Stimulated activated naive B cell treated with anti-CD40 and anti-IgM and Interleukin-4, amounts not matched to agents 10 μg/mL and 1 μg/mL and 100 μg/mL, for 72 hours (primary cell): ENCODE data around the gene FUT7.

ENCODE experiments used
- ATAC-seq, 2 donors: fragments of 150-1000 bp; cut with Tn5 transposase; replicated peaks; 2 replicates each; pipeline ENCODE4 v1.10.0; 2021; ENCODE audit warnings: moderate library complexity in 1 of 2
- DNase-seq: peaks from one replicate; pipeline ENCODE4 v3.0.0; 2021
- H3K27ac Mint-ChIP-seq: one replicate; pipeline ENCODE4 v1.8.0; 2022; ENCODE audit warnings: mild to moderate bottlenecking, mixed read lengths
- H3K27me3 Mint-ChIP-seq, 2 donors: one replicate each; pipeline ENCODE4 v1.8.0; 2022; ENCODE audit warnings: mixed read lengths in 2 of 2
- H3K36me3 Mint-ChIP-seq, 2 donors: one replicate each; pipeline ENCODE4 v1.8.0; 2022; ENCODE audit warnings: mixed read lengths in 2 of 2, mild to moderate bottlenecking in 1 of 2
- H3K4me1 Mint-ChIP-seq, 2 donors: one replicate each; pipeline ENCODE4 v1.8.0; 2022; ENCODE audit warnings: mixed read lengths in 2 of 2, mild to moderate bottlenecking in 1 of 2
- H3K4me3 Mint-ChIP-seq, 2 donors: one replicate each; pipeline ENCODE4 v1.8.0; 2022; ENCODE audit warnings: mild to moderate bottlenecking in 2 of 2, mixed read lengths in 2 of 2, moderate library complexity in 1 of 2
- H3K9me3 Mint-ChIP-seq, 2 donors: one replicate each; pipeline ENCODE4 v1.8.0; 2022; ENCODE audit warnings: mixed read lengths in 2 of 2, mild to moderate bottlenecking in 1 of 2

FUT7 gene

DNA sequence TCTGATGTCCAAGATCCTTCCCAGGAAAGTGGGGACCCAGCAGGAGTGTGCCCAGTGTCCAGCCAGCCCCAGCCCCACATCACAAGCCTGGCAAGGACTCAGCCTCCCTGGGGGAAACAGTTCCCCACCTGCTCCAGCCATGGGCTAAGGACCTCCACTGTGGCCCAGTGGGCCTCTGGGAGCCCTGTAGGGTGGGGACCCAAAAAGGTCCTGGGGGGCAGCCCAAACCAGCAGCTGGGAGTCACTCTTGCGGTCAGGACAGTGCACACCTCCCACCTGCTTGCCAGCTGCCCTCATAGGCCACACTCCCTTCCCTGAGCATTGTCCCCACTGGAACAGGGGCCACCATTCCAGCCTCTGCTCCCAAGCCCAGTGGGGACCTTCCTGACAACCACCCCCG lies 5.5 kb downstream of the FUT7 start:
- Mint-ChIP-seq H3K27ac (no peak overlapping the region), H3K4me1 (peaks cover 28 to 30% of the 10 kb centered on the region in 2 donors), H3K27me3 (no peaks in the 10 kb centered on the region), H3K4me3 (no peak overlapping the region), H3K9me3 (peaks cover 0 to 2% of the 10 kb centered on the region in 2 donors), H3K36me3 (peaks cover 0 to 6% of the 10 kb centered on the region in 2 donors)
- DNase-seq, result no peak
- ATAC-seq, result no peak

GRCh38 chr9:137025517-137025966 lies 6.3 kb downstream of the FUT7 start:
- DNase-seq (no peak), ATAC-seq (no peak)
- Mint-ChIP-seq H3K36me3 (peaks cover 0 to 4% of the 10 kb centered on the region in 2 donors), H3K9me3 (peaks cover 0 to 2% of the 10 kb centered on the region in 2 donors), H3K27ac (no peak overlapping the region), H3K4me1 (peaks cover 22 to 24% of the 10 kb centered on the region in 2 donors), H3K4me3 (no peak overlapping the region), H3K27me3 (no peaks in the 10 kb centered on the region)

DNA sequence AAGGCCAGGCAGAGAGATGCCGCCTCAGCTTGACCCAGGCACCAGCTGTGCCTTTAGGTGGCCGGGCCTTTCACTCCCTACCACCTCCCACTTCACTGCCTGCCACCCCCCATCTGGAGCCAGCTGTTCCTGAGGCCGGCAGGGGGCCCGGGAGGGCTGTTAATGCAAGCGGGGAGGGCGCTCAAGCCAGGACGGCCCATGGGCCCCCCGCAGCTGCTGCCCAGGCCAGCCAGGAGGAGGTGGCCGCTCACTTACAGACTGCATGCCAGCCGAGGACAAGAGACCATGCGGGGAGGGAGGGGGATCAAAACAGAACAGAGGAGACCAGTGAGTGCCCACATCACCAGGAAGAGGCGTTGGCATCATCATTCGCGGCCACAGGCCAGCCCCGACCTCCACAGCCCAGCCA lies 8.3 kb downstream of the FUT7 start:
- no peak for DNase-seq
- Mint-ChIP-seq H3K27ac (no peak overlapping the region), H3K4me1 (peaks cover 2 to 10% of the 10 kb centered on the region in 2 donors), H3K4me3 (no peak overlapping the region), H3K36me3 (peaks cover 0 to 4% of the 10 kb centered on the region in 2 donors), H3K27me3 (no peaks in the 10 kb centered on the region), H3K9me3 (peaks cover 0 to 2% of the 10 kb centered on the region in 2 donors)
- no peak for ATAC-seq

DNA sequence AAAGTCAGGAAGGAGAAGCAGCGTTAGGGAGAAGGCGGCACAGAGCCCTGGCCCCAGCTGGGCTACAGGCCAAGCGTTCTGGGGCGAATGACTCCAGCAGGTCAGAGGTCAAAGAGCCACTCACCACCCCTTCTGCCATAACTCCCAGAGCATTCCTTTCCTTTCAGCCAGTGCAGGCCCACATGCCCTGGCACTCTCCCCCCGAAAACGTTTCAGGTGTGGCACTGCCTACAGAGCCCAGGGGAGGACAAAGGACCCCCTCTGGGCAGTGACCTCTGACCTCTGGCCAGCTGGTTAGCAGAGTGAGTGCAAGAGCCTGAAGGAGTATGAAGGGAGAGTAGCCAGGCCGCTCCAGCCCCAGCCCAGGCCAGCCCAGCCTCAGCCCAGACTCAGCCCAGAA lies 8.7 kb downstream of the FUT7 start:
- Mint-ChIP-seq H3K9me3 (peaks cover 0 to 2% of the 10 kb centered on the region in 2 donors), H3K27me3 (no peaks in the 10 kb centered on the region), H3K36me3 (peaks cover 0 to 4% of the 10 kb centered on the region in 2 donors), H3K4me1 (peaks cover 0 to 10% of the 10 kb centered on the region in 2 donors), H3K27ac (peak overlapping the region; percentile 2), H3K4me3 (no peak overlapping the region)
- ATAC-seq (no peak), DNase-seq (no peak)

DNA sequence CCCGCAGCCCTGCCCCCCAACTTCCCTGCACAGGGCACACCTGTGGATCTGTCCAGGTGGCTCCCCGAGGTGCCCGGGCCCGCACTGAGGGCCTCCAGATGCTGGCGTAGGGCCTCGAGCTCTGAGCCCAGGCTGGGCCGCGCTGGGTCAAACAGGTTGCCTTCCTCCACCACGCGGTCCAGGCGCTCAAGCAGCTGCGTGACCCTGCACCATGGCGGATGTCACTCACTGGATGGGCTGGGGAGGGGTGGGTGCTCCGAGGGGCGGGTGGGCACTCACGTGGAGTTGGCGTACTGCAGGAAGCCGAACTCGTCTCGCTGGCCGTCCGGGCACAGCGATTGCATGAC lies 9.3 kb downstream of the FUT7 start:
- peaks cover 0 to 4% of the 10 kb centered on the region in 2 donors for H3K36me3 Mint-ChIP-seq

GRCh38 chr9:137021979-137022661 lies 9.8 kb downstream of the FUT7 start:
- H3K27me3 Mint-ChIP-seq, result no peaks in the 10 kb centered on the region
- H3K36me3 Mint-ChIP-seq, result peaks cover 2 to 4% of the 10 kb centered on the region in 2 donors
- no peak for DNase-seq
- no peak overlapping the region for H3K27ac Mint-ChIP-seq
- no peak overlapping the region for H3K4me3 Mint-ChIP-seq
- H3K4me1 Mint-ChIP-seq, result peaks cover 0 to 7% of the 10 kb centered on the region in 2 donors
- ATAC-seq, result peak; percentile 67
- peaks cover 0 to 2% of the 10 kb centered on the region in 2 donors for H3K9me3 Mint-ChIP-seq

More for the DNA sequence above, 9.3 kb downstream of the FUT7 start:
- Mint-ChIP-seq H3K27me3 (no peaks in the 10 kb centered on the region), H3K9me3 (peaks cover 0 to 2% of the 10 kb centered on the region in 2 donors), H3K27ac (no peak overlapping the region), H3K4me3 (no peak overlapping the region), H3K4me1 (peaks cover 0 to 10% of the 10 kb centered on the region in 2 donors)
- DNase-seq (no peak), ATAC-seq (no peak)

- DNase-seq, result no peak
- Mint-ChIP-seq H3K9me3 (peaks cover 0 to 2% of the 10 kb centered on the region in 2 donors), H3K4me3 (no peak overlapping the region), H3K4me1 (peaks cover 0 to 3% of the 10 kb centered on the region in 2 donors), H3K27ac (no peak overlapping the region), H3K36me3 (peaks cover 6 to 8% of the 10 kb centered on the region in 2 donors), H3K27me3 (no peaks in the 10 kb centered on the region)
- ATAC-seq, result no peak
Observed at GRCh38 chr9:137021568-137021978, 10.3 kb downstream of the FUT7 start.

DNA sequence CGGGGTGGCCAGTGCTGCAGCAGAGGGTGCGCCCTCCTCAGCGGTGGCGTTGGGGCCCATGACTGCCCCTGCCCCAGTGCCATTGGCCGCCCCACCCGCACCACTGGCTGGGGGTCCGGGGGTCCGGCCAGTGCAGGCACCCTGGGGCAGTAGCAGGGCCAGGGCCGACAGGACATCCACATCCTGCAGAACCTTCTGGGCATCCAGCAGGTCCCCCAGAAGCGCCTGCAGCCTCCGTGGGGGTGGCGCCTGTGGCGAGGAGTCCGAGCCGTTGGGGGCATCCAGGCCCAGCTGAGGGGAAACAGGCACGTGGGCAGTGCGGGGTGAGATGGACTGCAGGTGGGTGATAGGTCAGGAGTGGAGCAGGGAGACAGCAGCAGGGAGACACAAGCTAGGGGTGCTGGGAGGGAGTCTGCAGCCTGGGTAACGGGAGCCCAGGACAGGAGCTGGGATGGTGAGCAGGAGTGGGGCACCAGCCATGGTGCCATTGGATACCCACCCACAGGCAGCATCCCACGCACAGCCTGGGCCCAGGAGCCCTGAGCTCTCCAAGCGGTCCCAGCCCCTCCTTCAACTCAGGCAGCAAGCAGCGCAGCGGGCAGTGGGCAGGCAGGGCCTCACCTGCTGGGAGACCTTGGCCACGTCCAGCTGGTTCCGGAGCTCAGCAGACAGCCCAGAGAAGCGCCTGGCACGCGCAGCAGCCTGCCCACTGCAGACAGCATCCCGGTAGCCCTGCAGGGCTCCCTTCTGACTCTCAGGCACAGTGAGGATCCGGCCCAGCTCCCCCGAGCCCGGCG lies 10.9 kb downstream of the FUT7 start:
- Mint-ChIP-seq H3K27me3 (no peaks in the 10 kb centered on the region), H3K27ac (no peak overlapping the region), H3K9me3 (peaks cover 0 to 2% of the 10 kb centered on the region in 2 donors), H3K36me3 (peaks cover 6 to 8% of the 10 kb centered on the region in 2 donors), H3K4me3 (no peak overlapping the region), H3K4me1 (peaks cover 0 to 3% of the 10 kb centered on the region in 2 donors)
- DNase-seq, result no peak
- no peak for ATAC-seq

DNA sequence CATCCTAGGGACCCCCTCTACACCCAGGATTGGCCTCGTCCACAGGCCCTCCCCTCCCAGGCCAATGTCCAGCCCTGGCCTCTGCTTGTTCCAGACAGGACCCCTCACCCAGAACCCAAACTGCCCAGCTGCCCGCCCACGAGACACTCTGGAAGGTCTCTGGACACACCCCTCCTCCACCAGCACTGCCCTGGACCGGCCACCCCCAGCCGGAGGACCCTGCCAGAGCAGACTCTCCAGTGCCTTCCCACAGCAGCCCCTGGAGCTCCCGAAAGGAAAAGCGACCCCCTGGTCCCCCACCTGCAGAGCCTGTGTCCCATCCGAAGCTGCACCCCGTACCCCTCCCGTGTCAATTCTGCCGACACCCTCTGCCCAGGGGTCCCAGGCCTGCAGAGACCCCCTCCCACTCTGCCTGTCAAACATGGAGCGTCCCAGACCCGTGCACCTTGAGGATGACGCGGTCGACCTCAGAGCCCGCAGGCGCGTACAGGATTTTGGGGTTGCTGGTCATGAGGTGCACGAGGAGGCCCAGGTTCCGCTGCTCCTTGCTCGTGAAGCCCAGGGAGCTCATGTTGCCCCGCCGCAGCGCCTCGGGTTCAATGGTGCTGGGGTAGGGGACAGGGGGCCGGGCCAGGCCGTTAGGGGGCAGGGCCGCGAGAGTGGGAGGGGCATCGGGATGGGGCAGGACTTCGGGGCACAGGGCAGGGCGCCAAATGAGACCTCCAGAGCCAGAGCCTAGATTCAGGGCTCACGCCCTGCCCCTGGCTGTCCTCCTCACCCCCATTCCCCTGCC lies 11.8 kb downstream of the FUT7 start:
- Mint-ChIP-seq H3K4me1 (peaks cover 0 to 2% of the 10 kb centered on the region in 2 donors), H3K27ac (no peak overlapping the region), H3K9me3 (peaks cover 0 to 2% of the 10 kb centered on the region in 2 donors), H3K36me3 (peaks cover 6 to 8% of the 10 kb centered on the region in 2 donors), H3K4me3 (no peak overlapping the region), H3K27me3 (no peaks in the 10 kb centered on the region)
- ATAC-seq (no peak), DNase-seq (no peak)

DNA sequence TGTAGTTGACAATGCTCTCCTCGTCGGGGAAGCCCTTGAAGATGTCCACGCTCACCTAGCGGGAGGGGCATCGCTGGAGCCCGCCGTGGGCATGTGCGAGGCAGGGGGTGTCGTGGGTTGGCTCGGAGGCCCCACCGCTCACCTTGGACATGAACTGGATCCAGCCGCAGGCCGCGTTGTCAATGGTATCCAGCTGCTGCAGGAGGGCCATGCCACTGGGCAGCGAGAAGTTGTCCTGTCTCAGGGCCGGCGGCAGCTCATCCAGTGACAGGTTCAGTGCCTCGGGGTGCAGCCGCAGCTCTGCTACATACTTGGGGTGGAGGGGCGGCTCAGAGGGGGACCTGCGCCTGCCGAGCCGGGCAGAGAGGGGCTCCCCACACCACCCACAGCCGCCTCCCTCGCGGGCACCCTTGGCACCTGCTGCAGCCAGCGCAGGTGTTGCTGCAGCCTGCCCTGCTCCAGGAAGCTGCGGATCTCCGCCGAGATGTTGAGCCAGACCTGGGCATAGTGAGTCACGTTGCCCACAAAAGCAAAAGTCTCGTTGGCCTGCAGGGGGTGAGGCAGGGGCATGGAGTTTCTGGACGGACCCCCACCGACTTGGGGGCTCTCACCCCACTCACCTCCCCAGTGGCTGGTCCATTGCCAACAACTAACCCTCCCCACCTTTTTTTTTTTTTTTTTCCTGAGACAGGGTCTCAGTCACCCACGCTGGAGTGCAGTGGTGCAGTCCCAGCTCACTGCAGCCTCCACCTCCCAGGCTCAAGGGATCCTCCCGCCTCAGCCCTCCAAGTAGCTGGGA lies 12.9 kb downstream of the FUT7 start:
- Mint-ChIP-seq H3K36me3 (peaks cover 8% of the 10 kb centered on the region in 2 donors), H3K27me3 (no peaks in the 10 kb centered on the region), H3K4me3 (no peak overlapping the region), H3K4me1 (peaks cover 0 to 2% of the 10 kb centered on the region in 2 donors), H3K27ac (no peak overlapping the region), H3K9me3 (peaks cover 0 to 2% of the 10 kb centered on the region in 2 donors)
- DNase-seq, result no peak
- no peak for ATAC-seq

- peaks cover 8% of the 10 kb centered on the region in 2 donors for H3K36me3 Mint-ChIP-seq
- H3K27me3 Mint-ChIP-seq, result no peaks in the 10 kb centered on the region
- no peak overlapping the region for H3K27ac Mint-ChIP-seq
- H3K4me3 Mint-ChIP-seq, result no peak overlapping the region
- H3K9me3 Mint-ChIP-seq, result peaks cover 0 to 2% of the 10 kb centered on the region in 2 donors
- ATAC-seq (no peak), DNase-seq (no peak)
- peaks cover 0 to 2% of the 10 kb centered on the region in 2 donors for H3K4me1 Mint-ChIP-seq
Observed at GRCh38 chr9:137017791-137018497, 13.9 kb downstream of the FUT7 start.

DNA sequence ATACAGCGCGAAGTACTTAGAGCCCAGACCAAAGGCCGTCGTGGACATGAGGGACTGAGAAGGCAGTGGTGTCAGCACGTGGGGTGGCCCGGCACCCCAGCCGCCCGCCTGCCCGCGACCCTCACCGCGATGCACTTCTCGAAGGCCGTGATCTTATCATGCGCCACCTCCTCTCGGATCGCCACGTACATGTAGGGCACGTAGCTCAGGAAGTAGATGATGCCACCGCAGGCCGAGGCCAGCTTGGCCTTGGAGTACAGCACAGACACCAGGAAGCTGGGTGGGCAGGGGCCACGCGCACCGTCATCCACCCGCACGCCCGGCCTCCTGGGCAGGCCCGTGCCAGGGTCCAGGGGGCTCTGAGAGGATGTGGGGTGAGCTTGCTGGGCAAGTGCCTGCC lies 14.8 kb downstream of the FUT7 start:
- peaks cover 0 to under 1% of the 10 kb centered on the region in 2 donors for H3K4me1 Mint-ChIP-seq

GRCh38 chr9:137016436-137016835 lies 15.5 kb downstream of the FUT7 start:
- Mint-ChIP-seq H3K27me3 (no peaks in the 10 kb centered on the region), H3K27ac (no peak overlapping the region), H3K4me3 (no peak overlapping the region), H3K9me3 (no peaks in the 10 kb centered on the region), H3K4me1 (no peaks in the 10 kb centered on the region), H3K36me3 (peaks cover 5 to 9% of the 10 kb centered on the region in 2 donors)
- DNase-seq (no peak), ATAC-seq (no peak)

More for the DNA sequence above, 14.8 kb downstream of the FUT7 start:
- ATAC-seq (no peak), DNase-seq (no peak)
- no peak overlapping the region for H3K4me3 Mint-ChIP-seq
- H3K36me3 Mint-ChIP-seq, result peaks cover 6 to 8% of the 10 kb centered on the region in 2 donors
- H3K27me3 Mint-ChIP-seq, result no peaks in the 10 kb centered on the region
- no peak overlapping the region for H3K27ac Mint-ChIP-seq
- H3K9me3 Mint-ChIP-seq, result peaks cover 0 to under 1% of the 10 kb centered on the region in 2 donors
